ENCODE results near the gene SUPT3H.
"Not testable (repeated sequence)": the region's sequence is repeated elsewhere in the genome, so short reads cannot be mapped to it uniquely, and the experiment has no call there.

SUPT3H gene

GRCh38 chr6:45253453-45253852 lies 124.3 kb downstream of the SUPT3H start:
- DNase-seq: no peak

GRCh38 chr6:45231660-45232059 lies 146.1 kb downstream of the SUPT3H start:
- no peak for DNase-seq

GRCh38 chr6:45229416-45229815 lies 148.3 kb downstream of the SUPT3H start:
- no peak for DNase-seq

GRCh38 chr6:45226081-45226480 lies 151.7 kb downstream of the SUPT3H start:
- DNase-seq: no peak

GRCh38 chr6:45222380-45222779 lies 155.4 kb downstream of the SUPT3H start:
- DNase-seq: no peak

- DNase-seq: no peak
Measured at GRCh38 chr6:45215759-45216158, 162.0 kb downstream of the SUPT3H start.

- no peak for DNase-seq
Measured at GRCh38 chr6:45212976-45213375, 164.8 kb downstream of the SUPT3H start.

GRCh38 chr6:45209762-45210161 lies 168.0 kb downstream of the SUPT3H start:
- DNase-seq: no peak

- DNase-seq: no peak
Measured at GRCh38 chr6:45206793-45207492, 170.8 kb downstream of the SUPT3H start.

- no peak for DNase-seq
Measured at GRCh38 chr6:45201484-45201883, 176.2 kb downstream of the SUPT3H start.

- no peak for DNase-seq
Measured at GRCh38 chr6:45200510-45200909, 177.2 kb downstream of the SUPT3H start.

- no peak for DNase-seq
Measured at GRCh38 chr6:45199554-45199953, 178.2 kb downstream of the SUPT3H start.

- DNase-seq: no peak
Measured at GRCh38 chr6:45196121-45196520, 181.6 kb downstream of the SUPT3H start.

GRCh38 chr6:45195137-45195536 lies 182.6 kb downstream of the SUPT3H start:
- DNase-seq: no peak

GRCh38 chr6:45192556-45192955 lies 185.2 kb downstream of the SUPT3H start:
- DNase-seq: no peak

- no peak for DNase-seq
Measured at GRCh38 chr6:45191414-45191813, 186.3 kb downstream of the SUPT3H start.

- no peak for DNase-seq
Measured at GRCh38 chr6:45187836-45188235, 189.9 kb downstream of the SUPT3H start.

GRCh38 chr6:45185403-45186251 lies 192.1 kb downstream of the SUPT3H start:
- no peak for DNase-seq

GRCh38 chr6:45184937-45185336 lies 192.8 kb downstream of the SUPT3H start:
- DNase-seq: no peak

GRCh38 chr6:45184040-45184439 lies 193.7 kb downstream of the SUPT3H start:
- DNase-seq: no peak

- DNase-seq: not testable (repeated sequence)
Measured at GRCh38 chr6:45176373-45176772, 201.4 kb downstream of the SUPT3H start.

GRCh38 chr6:45175272-45175671 lies 202.5 kb downstream of the SUPT3H start:
- DNase-seq: no peak

- DNase-seq: no peak
Measured at GRCh38 chr6:45174045-45174444, 203.7 kb downstream of the SUPT3H start.

GRCh38 chr6:45171380-45171779 lies 206.4 kb downstream of the SUPT3H start:
- DNase-seq: no peak
